DND-41 (cell line): Measurements from ENCODE around the gene DGKZ.

Experiments used
- ATAC-seq: fragments of 200-7000 bp; cut with Tn5 transposase; 3 replicates; pipeline ENCODE4 v1.9.1; 2021; ENCODE audit warnings: low read depth; ENCODE audit not compliant: insufficient read depth
- DNase-seq: peaks from one replicate; pipeline ENCODE4 v3.0.0-alpha.2; 2020
- H2AFZ ChIP-seq: 2 replicates; pipeline ENCODE4 v1.6.0; 2012; ENCODE audit warnings: low read depth, low read length
- H3K27ac ChIP-seq: 2 replicates; pipeline ENCODE4 v1.5.1; 2012; ENCODE audit warnings: low read length, inconsistent platforms
- H3K27me3 ChIP-seq: fragments of 200-600 bp; sonication (generic); 2 replicates; pipeline ENCODE4 v1.6.0; 2012; ENCODE audit warnings: low read length, mild to moderate bottlenecking, inconsistent platforms; ENCODE audit not compliant: insufficient read depth, poor library complexity
- H3K36me3 ChIP-seq: 2 replicates; pipeline ENCODE4 v1.5.1; 2012; ENCODE audit warnings: low read length, inconsistent platforms; ENCODE audit not compliant: insufficient read depth
- H3K4me1 ChIP-seq: 2 replicates; pipeline ENCODE4 v1.5.1; 2012; ENCODE audit warnings: mild to moderate bottlenecking, low read length; ENCODE audit not compliant: insufficient read depth
- H3K4me2 ChIP-seq: 2 replicates; pipeline ENCODE4 v1.6.0; 2012; ENCODE audit warnings: mild to moderate bottlenecking, moderate library complexity, low read length, inconsistent platforms; ENCODE audit not compliant: insufficient read depth
- H3K4me3 ChIP-seq, 2 experiments: fragments of 200-600 bp in 1 of 2; shearing (Covaris generic) in 1 of 2; 2 replicates each; pipeline ENCODE4 v1.5.1; 2012 to 2016; ENCODE audit warnings: inconsistent platforms in 2 of 2, low read length in 2 of 2, mild to moderate bottlenecking in 2 of 2, low read depth in 1 of 2, moderate library complexity in 1 of 2
- H3K79me2 ChIP-seq: 2 replicates; pipeline ENCODE4 v1.6.0; 2012; ENCODE audit warnings: low read length, inconsistent platforms; ENCODE audit not compliant: insufficient read depth
- H3K9ac ChIP-seq: 2 replicates; pipeline ENCODE4 v1.6.0; 2012; ENCODE audit warnings: low read depth, mild to moderate bottlenecking, inconsistent platforms, low read length, moderate library complexity
- H3K9me3 ChIP-seq: 2 replicates; pipeline ENCODE4 v1.5.1; 2012; ENCODE audit warnings: low read length, moderate library complexity, mild to moderate bottlenecking, inconsistent platforms; ENCODE audit not compliant: insufficient read depth, severe bottlenecking
- H4K20me1 ChIP-seq: 2 replicates; pipeline ENCODE4 v1.6.0; 2012; ENCODE audit warnings: low read length; ENCODE audit not compliant: insufficient read depth
- EZH2 ChIP-seq: IDR thresholded peaks from 3 replicates; pipeline ENCODE4 v1.6.1; 2012; ENCODE audit warnings: borderline replicate concordance, low read depth, mild to moderate bottlenecking, moderate library complexity, low read length, inconsistent platforms; ENCODE audit not compliant: severe bottlenecking
- TF ChIP-seq, protein P1 (sequence below): IDR thresholded peaks from 2 replicates; pipeline ENCODE4 v1.5.1; 2012; ENCODE audit warnings: borderline replicate concordance, low read length, moderate library complexity, mild to moderate bottlenecking; ENCODE audit not compliant: poor library complexity, severe bottlenecking; ENCODE audit errors: extremely low read depth

DGKZ gene

GRCh38 chr11:46364791-46365190, 17.5 kb downstream of the DGKZ start:
- TF ChIP-seq, protein P1, sequence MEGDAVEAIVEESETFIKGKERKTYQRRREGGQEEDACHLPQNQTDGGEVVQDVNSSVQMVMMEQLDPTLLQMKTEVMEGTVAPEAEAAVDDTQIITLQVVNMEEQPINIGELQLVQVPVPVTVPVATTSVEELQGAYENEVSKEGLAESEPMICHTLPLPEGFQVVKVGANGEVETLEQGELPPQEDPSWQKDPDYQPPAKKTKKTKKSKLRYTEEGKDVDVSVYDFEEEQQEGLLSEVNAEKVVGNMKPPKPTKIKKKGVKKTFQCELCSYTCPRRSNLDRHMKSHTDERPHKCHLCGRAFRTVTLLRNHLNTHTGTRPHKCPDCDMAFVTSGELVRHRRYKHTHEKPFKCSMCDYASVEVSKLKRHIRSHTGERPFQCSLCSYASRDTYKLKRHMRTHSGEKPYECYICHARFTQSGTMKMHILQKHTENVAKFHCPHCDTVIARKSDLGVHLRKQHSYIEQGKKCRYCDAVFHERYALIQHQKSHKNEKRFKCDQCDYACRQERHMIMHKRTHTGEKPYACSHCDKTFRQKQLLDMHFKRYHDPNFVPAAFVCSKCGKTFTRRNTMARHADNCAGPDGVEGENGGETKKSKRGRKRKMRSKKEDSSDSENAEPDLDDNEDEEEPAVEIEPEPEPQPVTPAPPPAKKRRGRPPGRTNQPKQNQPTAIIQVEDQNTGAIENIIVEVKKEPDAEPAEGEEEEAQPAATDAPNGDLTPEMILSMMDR, result no peak
- TF ChIP-seq EZH2, result no peak
- Histone ChIP-seq H2AFZ (no peak overlapping the region), H3K9me3 (no peaks in the 10 kb centered on the region), H4K20me1 (peaks cover 63% of the 10 kb centered on the region), H3K36me3 (peaks cover 67% of the 10 kb centered on the region), H3K27me3 (no peaks in the 10 kb centered on the region), H3K9ac (no peak overlapping the region), H3K4me3 (no peak overlapping the region), H3K27ac (peak overlapping the region; percentile 24; the same call in 1 of the 2 replicates), H3K4me1 (peaks cover 30% of the 10 kb centered on the region), H3K79me2 (peaks cover 90% of the 10 kb centered on the region), H3K4me2 (no peak overlapping the region)
- DNase-seq, result no peak
- ATAC-seq, result no peak

DNA sequence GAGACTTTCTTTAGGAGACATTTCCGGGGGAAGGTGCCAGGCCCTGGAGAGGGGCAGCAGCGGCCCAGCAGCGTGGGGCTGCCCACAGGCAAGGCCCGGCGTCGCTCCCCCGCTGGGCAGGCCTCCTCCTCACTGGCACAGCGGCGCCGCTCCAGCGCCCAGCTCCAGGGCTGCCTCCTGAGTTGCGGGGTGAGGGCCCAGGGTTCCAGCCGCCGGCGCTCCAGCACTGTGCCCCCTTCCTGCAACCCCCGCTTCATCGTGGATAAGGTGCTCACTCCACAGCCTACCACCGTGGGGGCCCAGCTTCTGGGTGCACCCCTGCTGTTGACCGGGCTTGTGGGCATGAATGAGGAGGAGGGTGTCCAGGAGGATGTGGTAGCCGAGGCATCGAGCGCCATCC, 19.0 kb downstream of the DGKZ start:
- no peak overlapping the region for H3K4me3 ChIP-seq
- H3K27me3 ChIP-seq, result no peaks in the 10 kb centered on the region
- H3K36me3 ChIP-seq, result peaks cover 81% of the 10 kb centered on the region
- H2AFZ ChIP-seq, result no peak overlapping the region
- H3K9ac ChIP-seq, result no peak overlapping the region
- TF ChIP-seq, protein P1, result no peak
- no peak for TF ChIP-seq EZH2
- H3K79me2 ChIP-seq, result peaks cover 81% of the 10 kb centered on the region
- H4K20me1 ChIP-seq, result peaks cover 70% of the 10 kb centered on the region
- no peak overlapping the region for H3K27ac ChIP-seq
- no peaks in the 10 kb centered on the region for H3K9me3 ChIP-seq
- H3K4me2 ChIP-seq, result no peak overlapping the region
- no peak for ATAC-seq
- peaks cover 22% of the 10 kb centered on the region for H3K4me1 ChIP-seq
- no peak for DNase-seq

GRCh38 chr11:46366661-46367161, 19.4 kb downstream of the DGKZ start:
- Histone ChIP-seq H3K9me3 (no peaks in the 10 kb centered on the region), H4K20me1 (peaks cover 70% of the 10 kb centered on the region), H3K9ac (no peak overlapping the region), H3K4me3 (no peak overlapping the region), H3K27me3 (no peaks in the 10 kb centered on the region), H2AFZ (no peak overlapping the region), H3K36me3 (peaks cover 86% of the 10 kb centered on the region), H3K79me2 (peaks cover 76% of the 10 kb centered on the region), H3K4me1 (peaks cover 19% of the 10 kb centered on the region), H3K4me2 (no peak overlapping the region), H3K27ac (no peak overlapping the region)
- TF ChIP-seq EZH2, result no peak
- TF ChIP-seq, protein P1, result no peak
- no peak for ATAC-seq
- DNase-seq, result no peak
